NCI-H2196 (cell line): Measurements from ENCODE around the gene PANK4.

ENCODE experiments used
- DNase-seq: peaks from one replicate; lab custom pipeline; 2025; ENCODE audit not compliant: unreplicated experiment; lab: John Stamatoyannopoulos, UW

The PANK4 gene

DNA sequence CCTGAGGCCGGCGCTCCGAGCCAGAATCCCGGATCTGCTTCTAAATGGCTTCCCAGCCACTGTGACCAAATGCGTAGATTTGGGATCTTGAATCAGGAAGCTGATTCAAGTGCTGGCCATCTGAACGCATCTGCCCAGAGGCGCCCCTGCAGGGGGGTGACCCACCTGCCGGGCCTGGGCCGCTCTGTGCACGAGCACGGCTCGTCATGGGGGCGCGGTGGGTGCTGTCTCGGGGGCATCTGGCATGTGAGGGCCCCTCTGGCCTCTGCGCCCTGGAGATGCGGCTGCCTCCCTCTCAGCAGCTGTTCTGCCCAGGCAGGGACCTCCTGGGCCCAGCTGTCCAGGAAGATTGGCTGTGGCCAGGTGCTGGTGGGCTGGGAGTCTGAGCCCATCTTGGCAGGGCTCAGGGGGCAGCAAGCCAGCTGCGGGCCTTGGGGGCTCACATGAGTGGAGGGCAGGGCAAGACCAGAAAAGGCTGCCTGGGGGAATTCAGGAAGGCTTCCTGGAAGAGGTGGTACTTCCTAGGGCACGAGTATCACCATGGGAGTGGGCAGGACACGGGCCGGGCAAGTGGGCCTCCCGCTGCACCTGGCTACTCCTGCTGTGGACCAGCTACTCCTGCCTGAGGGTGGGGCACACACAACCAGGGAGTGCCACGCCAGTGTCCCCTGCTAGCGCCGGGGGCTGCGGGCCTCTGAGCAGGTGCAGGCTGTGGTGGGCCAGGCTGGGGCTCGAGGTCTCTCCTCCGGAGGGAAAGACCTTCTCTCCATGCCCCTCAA, 25.2 kb downstream of the PANK4 start:
- DNase-seq = no peak

DNA sequence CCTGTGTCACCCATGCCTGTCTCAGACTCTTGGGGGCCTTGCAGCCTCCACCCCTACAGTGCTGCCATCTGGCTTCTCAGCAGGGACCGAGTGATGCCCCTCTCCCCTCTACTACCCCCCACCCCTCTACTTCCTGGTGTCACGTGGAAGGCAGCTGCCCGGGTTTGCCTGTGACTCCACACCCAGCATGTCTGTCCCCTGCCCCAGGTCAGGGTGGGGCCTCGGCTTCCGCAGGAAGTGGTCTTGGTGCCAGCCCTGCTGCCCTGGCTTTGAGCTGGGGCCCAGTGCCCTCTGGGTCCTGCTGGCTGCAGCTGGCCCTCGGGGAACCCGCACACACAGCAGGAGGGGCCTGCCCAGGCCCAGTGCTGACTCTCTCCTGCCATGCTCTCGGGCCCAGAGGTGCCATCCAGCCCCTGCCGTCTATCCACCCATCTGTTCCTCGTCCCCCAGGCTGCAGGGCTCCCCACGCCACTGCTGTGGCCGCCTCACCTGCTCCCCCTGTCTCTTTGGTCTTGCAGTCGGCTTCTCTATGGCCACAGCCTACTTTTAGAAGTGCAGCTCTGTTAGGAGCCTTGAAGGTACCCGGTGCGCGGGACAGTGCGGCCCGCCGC, 26.3 kb downstream of the PANK4 start:
- DNase-seq = no peak

DNA sequence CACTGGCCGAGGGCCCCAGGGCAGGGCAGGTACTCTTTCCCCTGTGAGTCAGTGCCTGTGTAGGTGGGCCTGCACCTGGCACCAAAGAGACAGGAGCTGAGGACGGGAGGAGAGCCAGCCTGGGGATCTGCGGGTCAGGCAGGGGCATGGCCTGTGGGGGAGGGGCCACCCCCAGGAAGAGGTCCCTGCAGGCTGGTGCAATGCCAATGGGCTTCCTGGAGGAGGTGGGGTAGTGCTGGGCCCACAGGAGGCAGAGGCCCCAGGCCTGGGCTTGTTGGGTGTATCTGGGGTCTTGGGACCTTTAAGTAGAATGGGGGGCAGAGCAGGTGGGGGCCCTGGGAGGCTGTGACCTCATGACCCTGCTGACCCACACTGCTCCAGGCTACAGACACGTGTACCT, 27.1 kb downstream of the PANK4 start:
- DNase-seq = no peak

DNA sequence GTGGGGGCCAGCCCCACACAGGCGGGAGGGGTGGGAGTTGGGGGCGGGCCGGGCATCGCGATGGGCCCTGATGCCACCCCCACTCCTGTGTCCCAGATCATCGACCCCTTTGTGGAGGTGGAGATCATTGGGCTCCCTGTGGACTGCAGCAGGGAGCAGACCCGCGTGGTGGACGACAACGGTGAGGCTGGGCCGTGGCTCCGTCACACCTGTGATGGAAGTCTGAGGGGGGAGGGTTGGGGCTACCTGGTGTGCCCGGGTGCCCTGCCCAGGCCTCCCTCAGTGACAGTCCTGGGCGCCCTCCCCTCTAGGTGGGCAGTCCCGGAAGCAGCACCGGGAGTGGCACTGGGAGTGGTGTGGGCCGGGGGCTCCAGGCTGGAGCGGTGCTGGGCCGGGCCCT, 27.7 kb downstream of the PANK4 start:
- no peak for DNase-seq

DNA sequence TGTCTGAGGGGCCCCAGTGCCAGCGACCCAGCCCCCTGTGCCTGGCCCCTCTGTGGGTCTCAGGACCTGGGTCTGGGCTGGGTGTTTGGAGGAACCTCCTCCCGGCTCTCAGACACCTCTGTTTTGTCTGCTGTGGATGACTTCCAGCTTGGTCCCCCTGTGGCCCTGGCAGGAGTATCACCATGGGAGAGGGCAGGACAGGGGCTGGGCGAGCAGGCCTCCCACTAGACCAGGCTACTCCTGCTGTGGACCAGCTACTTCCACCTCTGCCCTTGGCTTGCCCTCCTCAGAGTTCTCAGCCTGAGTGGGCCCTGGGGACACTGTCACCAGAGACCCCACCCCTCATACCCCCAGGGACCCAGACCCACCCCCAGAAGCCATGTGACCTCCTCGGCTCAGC, 28.5 kb downstream of the PANK4 start:
- DNase-seq = no peak

DNA sequence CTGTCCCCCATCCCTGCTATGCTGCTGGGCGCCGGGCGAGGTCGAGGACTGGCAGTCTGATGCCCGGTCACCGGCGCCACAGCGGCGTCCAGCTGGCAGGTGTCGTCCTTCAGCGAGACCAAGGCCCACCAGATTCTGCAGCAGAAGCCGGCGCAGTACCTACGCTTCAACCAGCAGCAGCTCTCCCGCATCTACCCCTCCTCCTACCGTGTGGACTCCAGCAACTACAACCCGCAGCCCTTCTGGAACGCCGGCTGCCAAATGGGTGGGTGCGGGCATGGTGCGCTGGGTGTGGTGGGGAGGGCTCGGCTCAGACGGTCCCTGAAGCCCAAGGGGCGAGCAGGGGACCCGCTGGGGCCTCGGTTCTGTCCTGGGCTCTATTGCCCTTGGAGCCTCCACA, 29.6 kb downstream of the PANK4 start:
- no peak for DNase-seq

DNA sequence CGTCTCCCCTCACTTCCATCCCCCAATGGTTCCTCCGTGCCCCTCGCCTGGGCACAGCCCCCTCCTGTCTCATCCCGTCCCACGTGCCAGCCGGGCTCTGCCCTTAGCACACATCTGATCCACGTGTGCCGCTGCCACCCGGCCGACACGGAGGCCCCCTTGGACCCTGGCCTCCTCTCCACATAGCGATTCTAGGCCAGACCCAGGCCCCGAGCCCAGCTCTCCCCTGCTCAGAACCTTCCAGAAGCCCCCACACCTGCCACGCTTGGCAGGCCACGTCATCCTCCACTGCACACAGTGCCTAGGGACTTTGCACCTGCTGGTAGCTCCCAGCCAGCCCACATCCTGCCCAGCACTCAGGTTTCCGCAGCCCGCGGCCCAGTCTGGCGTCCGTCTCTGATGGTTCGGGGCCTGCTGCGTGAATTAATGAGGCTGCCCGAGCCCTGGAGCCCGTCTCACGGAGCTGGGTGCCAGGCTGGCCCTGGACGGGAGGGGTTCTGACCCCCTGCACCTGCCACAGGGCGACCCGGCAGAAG, 30.2 kb downstream of the PANK4 start:
- no peak for DNase-seq

DNA sequence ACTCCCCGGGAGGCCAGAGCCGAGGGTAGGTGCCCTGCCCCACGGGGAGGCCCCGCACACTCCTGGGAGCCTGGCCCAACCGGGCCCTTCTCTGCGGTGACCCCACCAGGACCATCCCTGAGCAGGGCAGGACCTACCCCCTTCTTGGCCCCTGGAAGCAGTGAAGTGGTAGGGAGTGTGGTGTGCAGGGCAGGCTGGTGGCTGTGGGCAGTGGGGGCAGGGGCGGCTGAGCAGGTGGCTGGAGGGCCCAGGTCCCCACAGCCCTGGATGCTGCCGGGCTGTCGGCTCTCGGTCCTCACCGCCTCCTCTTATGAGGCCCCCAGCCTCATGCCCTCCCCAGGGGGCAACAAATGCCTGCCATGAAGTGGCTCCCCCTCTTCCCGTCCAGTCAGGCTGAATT, 30.9 kb downstream of the PANK4 start:
- no peak for DNase-seq

DNA sequence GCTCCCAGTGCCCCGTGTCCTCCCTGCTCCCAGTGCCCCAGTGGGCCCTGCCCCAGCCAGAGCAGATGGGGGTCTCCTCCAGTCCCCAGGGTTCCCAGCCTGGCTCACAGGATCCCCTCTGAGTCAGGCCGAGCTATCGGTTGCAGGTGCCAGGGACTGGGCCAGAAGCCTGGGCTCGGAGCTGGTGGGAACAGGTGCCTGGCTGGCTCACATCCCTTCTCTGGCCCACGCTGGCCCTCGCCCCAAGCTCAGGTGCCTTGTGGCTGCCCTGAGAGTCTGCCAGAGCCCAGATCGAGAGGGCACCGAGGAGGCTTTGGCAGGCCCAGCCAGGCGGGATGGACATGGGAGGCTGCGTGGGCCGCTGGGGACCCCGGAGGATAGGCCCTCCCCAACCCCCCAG, 31.4 kb downstream of the PANK4 start:
- DNase-seq = no peak

DNA sequence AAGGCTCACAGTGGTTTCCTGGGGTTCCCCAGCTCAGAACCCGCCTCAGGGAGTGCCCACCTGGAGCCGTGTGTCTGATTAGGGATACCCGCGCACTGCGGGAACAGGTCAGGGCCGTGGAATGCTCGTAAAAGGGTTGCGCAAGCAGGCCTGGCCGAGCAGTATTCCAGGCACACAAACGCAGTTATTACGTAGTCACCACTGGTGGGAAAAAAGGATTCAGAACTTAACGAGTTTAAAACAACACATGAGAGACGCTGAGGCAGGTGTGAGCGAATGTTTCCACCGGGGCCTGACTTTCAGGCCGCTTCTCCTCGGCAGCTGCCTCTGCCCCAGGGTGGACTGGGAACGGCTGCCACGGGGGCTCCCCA, 32.1 kb downstream of the PANK4 start:
- DNase-seq = peak; percentile 39

DNA sequence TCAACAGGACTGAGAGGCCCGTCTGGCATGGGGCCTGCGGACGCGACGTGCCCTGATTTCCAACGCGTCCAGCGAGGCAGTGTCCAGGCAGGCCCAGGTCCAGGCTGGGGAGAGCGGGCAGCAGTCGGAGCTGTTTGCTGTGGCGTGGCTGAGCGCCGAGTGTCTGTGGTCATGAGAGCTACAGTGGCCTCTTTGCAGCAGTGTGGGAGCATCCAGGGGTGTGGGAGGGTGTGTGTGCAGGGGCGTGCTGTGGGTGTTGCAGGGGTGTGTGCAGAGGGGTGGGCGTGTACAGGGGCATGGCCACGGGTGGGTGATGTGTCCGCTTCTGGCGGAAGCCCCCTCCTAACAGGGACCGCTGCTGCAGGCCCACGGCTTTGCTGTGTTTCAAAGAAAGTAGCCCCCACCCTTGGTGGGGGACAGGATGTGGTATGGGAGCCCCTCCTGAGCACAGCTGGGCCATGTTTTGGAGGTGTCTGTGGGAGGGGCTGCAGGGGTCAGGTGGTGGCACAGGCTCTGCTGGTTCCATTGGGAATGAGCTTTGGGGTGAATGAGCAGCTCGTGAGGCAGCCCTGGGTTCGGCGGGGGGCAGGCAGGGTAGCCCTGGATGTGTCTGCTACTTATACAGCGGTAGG, 32.6 kb downstream of the PANK4 start:
- DNase-seq = no peak

DNA sequence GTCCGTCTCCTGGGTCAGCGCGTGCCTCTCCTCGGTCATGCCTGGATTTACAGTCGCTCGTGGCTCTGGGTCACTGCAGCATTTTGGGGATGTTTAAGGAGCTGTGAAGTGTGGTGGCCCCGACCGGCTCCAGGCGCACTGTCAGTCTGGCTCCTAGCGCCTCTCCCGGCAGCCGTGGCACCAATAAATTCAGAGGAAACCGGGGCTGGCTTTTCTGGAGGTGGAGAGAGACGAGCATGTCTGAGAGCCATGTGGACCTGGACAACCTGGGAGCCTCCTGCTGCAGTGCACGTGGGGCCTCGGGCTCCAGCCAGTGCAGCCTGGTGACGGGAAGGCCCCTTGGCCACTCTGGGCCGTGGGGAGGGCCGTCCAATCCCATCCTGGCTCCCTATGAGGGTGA, 33.2 kb downstream of the PANK4 start:
- DNase-seq = no peak

DNA sequence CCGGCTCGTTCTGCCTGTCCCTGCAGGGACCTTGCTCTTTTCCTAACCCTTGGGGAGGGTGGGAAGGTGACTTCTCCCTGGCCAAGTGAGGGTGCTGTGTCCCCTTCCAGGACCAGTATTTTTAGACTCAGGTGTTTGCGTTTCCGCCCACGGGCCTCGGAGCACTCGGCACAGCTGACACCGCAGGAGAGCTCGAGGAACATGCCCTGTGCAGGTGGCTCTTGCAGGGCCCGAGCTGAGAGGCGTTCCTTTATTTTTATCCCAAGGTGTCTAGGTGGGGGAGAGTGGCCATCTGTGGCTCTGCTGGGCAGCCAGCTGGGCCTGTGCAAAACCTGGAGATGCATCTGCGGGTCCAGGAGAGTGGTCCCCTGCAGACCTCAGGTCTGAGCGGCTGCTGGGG, 34.3 kb downstream of the PANK4 start:
- no peak for DNase-seq

DNA sequence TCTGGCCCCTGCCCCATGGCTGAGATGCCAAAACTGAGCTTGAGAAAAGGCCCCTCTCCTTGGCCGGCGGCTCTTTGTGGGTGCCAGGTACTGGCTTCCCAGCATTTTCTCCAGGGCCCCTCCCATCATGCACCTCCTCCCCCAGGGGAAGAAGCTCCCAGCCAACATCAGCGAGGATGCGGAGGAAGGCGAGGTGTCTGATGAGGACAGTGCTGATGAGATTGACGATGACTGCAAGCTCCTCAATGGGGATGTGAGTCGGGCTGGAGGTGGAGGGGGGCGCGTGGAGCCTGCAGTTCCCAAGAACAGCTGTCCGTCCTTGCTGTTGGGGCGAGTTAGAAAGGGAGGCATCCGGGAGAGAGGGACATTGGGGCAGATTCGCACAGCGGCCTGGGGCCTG, 36.8 kb downstream of the PANK4 start:
- DNase-seq = no peak

DNA sequence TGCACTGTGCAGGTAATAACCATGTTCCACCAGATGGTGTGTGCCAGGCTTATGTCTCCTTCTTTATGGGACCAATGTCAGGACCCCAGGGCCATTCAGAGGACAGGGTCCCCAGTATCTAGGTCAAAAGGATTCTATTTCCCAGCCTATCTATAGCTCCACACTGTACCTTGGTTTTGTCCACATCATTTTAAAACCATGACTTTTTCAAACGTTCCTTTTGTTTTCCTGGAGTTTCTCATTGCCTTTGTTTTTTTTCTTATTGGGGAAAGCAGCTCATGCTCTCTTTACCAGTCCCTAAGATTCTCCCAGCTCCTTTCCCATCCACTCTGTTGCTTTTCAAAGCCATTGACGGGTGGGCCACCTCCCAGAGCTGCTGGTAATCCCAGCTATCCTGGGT, 37.7 kb downstream of the PANK4 start:
- no peak for DNase-seq

DNA sequence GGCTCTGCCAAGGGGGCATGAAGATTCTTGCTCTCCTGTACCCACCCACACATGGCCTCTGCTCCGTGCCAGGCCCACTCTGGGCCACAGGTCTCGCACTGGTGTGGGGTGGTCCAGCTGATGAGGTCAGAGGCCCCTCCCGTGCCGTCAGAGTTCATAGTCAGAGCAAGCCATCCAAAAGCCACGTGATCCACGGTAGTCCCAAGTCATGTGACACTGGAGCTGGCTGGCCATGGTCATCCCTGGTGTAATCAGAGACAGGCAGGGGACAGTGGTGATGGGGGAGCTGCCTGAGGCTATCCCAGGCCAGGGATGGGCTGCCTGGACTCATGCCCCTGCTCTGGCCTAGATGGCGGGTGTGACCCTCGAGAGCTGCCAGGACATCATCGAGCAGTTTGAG, 39.8 kb downstream of the PANK4 start:
- no peak for DNase-seq

DNA sequence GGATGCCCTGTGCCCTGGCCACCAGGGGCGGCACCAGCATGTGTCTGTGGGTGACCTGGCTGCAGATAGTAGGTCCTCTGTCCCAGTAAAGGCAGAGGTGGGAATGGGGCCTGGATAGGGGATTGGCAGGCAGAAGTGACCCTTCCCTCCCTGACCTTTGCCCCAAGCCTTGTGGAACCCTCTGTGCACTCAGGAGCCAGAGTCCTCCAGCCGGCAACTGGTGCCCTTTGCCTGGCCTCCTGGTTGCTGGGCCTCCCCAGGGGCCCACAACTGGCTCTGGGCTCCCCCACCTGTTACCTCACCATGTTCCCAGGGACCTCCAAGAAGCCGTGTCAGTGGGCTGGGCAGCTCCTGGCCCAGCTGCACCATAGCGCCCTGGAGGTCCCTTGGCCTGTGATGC, 40.4 kb downstream of the PANK4 start:
- no peak for DNase-seq

DNA sequence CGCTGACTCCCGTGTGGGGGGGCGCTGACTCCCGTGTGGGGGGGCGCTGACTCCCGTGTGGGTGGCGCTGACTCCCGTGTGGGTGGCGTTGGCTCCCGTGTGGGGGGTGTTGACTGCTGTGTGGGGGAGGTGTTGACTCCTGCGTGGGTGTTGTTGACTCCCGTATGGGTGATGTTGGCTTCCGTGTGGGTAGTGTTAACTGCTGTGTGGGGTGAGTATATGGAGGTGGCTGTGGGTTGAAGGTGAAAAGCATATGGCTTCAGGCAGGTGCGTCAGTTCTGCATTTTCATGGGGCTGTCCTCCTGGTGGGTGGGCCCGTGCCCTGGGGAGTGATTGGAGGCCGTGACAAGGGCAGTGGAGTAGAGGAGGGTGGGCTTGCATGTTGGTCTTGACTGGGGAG, 42.4 kb downstream of the PANK4 start:
- no peak for DNase-seq

DNA sequence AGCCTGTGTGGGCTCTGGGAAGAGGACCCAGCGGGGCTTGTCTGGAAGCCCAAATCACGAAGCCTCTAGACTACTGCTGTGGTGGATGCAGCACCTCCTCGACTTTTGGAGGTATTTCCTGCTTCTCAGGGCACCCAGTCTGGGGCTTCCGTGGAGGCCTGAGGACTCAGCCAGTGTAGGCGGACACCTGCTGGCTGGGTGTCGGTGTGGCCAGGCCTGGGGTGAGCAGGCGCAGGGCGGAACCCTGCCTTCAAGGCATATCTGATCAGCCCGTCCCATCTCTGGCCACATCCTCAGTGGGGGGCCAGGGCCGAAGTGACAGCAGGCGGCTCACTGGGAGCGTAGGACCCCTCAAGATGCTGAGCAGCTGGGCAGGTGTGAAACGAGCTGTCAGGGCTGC, 43.4 kb downstream of the PANK4 start:
- DNase-seq = no peak

DNA sequence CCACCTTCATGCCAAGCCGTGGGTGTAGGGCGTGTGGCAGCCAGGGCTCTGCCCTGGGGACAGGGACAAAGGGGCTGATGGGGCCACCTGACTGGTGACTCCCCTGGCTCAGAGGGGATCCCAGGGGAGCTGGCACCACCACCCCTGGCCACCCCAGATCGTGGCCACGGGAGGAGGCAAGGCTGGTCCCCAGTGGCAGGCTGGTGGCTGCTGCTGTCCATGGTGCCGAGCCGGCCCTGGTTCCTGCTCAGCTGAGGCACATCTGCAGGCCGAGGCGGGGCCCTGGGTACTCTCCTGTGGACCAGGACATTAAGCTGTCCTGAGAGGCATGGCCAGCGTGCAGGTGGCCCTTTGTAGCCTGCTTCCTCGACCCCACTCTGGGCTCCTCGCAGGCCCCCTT, 43.8 kb downstream of the PANK4 start:
- DNase-seq = no peak

DNA sequence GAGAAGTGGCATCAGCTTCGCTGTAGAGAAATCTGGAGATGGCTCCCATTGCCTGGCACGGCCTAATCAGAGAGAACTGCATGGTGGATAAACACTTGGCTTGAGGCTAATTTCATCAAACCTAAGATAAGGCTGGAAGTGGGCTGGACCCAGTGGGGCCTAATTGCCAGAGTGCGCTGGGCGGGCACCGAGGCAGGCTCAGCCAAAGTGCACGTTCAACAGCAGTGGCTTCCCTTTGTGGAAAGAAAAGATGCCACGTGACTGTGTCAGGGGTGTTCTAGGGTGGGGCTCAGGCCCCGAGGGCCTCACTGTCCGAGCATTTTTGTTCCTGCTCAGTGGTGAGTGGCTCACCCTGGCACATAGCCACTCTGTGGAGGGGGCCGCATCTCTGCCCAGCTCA, 44.5 kb downstream of the PANK4 start:
- DNase-seq = no peak

DNA sequence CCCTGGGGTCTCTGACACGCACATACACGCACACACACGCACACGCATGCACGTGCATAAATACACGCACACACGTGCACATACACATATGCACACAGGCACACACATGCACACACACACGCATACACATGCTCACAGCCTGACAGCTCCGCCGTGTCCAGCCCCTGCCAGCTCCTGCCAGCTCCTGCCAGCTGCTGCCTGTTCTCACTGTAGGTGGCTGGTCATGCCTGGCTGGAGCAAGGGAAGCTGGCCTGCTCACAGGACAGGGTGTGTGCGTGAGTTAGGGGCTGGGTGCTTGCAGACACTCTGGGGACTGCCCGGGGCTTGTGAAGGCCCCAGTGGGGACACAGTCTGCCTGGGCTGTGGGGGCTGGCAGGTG, 45.4 kb downstream of the PANK4 start:
- DNase-seq = peak; percentile 44
